Lung (tissue), 12 donors: ENCODE data around the gene CXCR6. TPM values are rescaled to one million over a fixed set of nuclear protein-coding genes. Genes with fewer than 3 reads are reported as not detected.

ENCODE experiments used
- ATAC-seq: fragments of 200-7000 bp; cut with Tn5 transposase; one replicate; pipeline ENCODE4 v1.9.1; 2020; ENCODE audit warnings: moderate number of reproducible peaks; ENCODE audit not compliant: insufficient read depth, low FRiP score
- DNase-seq, 3 donors: peaks; one replicate each; pipeline ENCODE4 v3.0.0-alpha.2; 2013 to 2017
- H3K27ac ChIP-seq, 2 donors: one replicate each; pipeline ENCODE4 v1.5.1; 2013; ENCODE audit warnings: mild to moderate bottlenecking in 2 of 2, moderate library complexity in 2 of 2, control low read depth in 1 of 2, inconsistent platforms in 1 of 2, low read depth in 1 of 2, low read length in 1 of 2
- H3K27me3 ChIP-seq, 3 donors: one replicate each; pipeline ENCODE4 v1.5.1; 2013; ENCODE audit warnings: low read length in 2 of 3; ENCODE audit not compliant: control insufficient read depth in 3 of 3, insufficient read depth in 3 of 3
- H3K36me3 ChIP-seq, 4 donors: one replicate each; pipeline ENCODE4 v1.5.1; 2013; ENCODE audit warnings: low read length in 4 of 4, mild to moderate bottlenecking in 1 of 4, moderate library complexity in 1 of 4; ENCODE audit not compliant: control insufficient read depth in 4 of 4, insufficient read depth in 4 of 4
- H3K4me1 ChIP-seq, 5 donors: one replicate each; pipeline ENCODE4 v1.5.1; 2013; ENCODE audit warnings: low read length in 5 of 5, mild to moderate bottlenecking in 2 of 5, moderate library complexity in 1 of 5; ENCODE audit not compliant: control insufficient read depth in 5 of 5, insufficient read depth in 5 of 5
- H3K4me3 ChIP-seq: one replicate; pipeline ENCODE4 v1.5.1; 2013; ENCODE audit warnings: mild to moderate bottlenecking, control low read depth, moderate library complexity
- H3K9ac ChIP-seq, 2 donors: one replicate each; pipeline ENCODE4 v1.5.1; 2013; ENCODE audit warnings: low read length in 2 of 2, control low read depth in 1 of 2; ENCODE audit not compliant: insufficient read depth in 1 of 2
- H3K9me3 ChIP-seq, 4 donors: one replicate each; pipeline ENCODE4 v1.5.1; 2013; ENCODE audit warnings: low read length in 3 of 4, mild to moderate bottlenecking in 1 of 4, moderate library complexity in 1 of 4; ENCODE audit not compliant: control insufficient read depth in 4 of 4, insufficient read depth in 3 of 4
- WGBS, 2 donors: extraction: QIAGEN DNeasy Blood & Tissue Kit; methylation state at CpG; one replicate each; pipeline ENCODE4 v1.1.7; 2013; 5-methylcytosine and 5-hydroxymethylcytosine counted together
- polyA plus RNA-seq, 2 donors: library from polyadenylated mRNA; stranded (reverse); fragments of 200-250 nt; gene quantifications; one replicate each; pipeline ENCODE4 v1.2.1, GENCODE V29; 2013
- total RNA-seq, 2 donors: library from RNA; depleted of rRNA in 1 of 2; stranded (reverse); fragments of >200 nt in 1 of 2; gene quantifications; one replicate each; pipeline ENCODE4 v1.2.1, GENCODE V29; 2014 to 2021
- TF ChIP-seq, protein P1 (sequence below): IDR thresholded peaks from 2 replicates; pipeline ENCODE4 v1.5.1; 2012; ENCODE audit warnings: mild to moderate bottlenecking; ENCODE audit errors: control extremely low read depth, extremely low read depth
- donor health status: control.
- donor health status: control.
- donor health status: Bipolar disorder and iron deficiency.
- donor health status: healthy.
- donor health status: DM: yes; HTN: yes; CAD: no.

The CXCR6 gene
- total and polyA plus RNA-seq, 4 donors, result 1.0 to 4.3 (median 2.0) TPM

DNA sequence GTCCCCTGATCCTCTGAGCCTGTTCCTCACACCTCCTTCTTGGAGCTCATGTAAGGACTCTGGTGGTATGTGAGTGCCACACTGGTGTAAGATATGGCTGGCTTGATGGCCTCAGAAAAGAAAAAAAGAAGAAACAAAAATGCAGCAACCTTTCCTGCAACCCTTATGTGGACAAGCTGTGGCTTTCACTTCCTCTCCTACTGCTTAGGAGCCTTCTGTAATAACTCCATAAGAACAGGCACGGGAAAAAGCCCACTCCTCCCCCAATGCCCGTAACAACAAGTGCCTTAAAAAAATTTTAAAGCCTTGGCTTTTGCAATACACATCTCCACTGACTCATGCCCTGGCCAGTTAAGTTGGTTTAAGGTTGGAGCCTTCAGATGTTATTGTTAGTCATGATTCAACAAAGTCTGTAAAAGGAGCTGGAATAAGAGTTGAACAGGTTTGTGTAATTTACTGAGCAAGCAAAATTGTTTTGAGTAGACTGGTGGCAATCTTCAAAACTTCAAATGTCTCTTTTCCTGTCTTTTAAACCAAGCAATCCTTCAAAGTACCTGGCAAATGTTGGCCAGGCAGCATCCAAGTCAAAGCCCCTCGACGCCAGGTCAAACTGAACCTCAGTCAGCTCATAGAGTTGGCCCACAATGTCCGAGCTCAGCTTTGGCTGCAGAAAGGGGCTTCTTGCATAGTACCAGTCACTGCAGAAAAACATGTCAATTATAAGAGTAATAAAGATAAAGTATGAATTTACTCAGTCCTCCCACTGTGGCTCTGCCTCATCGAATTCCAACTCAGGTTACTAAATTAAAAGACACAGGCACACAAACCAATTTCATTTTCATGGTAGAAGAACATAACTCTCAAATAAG is 29.5 kb downstream of the CXCR6 start:
- H3K4me3 ChIP-seq, result no peak overlapping the region
- H3K27ac ChIP-seq, result peak overlapping the region in 1 of 2 donors; percentile 73
- no peaks in the 10 kb centered on the region for H3K9me3 ChIP-seq
- peaks cover 0 to 8% (median 0%) of the 10 kb centered on the region in 5 donors for H3K4me1 ChIP-seq
- 70 to 75% methylated on average over 6 of the region's 6 CpGs for WGBS, 2 donors
- peak; percentile 82 for ATAC-seq
- TF ChIP-seq, protein P1, sequence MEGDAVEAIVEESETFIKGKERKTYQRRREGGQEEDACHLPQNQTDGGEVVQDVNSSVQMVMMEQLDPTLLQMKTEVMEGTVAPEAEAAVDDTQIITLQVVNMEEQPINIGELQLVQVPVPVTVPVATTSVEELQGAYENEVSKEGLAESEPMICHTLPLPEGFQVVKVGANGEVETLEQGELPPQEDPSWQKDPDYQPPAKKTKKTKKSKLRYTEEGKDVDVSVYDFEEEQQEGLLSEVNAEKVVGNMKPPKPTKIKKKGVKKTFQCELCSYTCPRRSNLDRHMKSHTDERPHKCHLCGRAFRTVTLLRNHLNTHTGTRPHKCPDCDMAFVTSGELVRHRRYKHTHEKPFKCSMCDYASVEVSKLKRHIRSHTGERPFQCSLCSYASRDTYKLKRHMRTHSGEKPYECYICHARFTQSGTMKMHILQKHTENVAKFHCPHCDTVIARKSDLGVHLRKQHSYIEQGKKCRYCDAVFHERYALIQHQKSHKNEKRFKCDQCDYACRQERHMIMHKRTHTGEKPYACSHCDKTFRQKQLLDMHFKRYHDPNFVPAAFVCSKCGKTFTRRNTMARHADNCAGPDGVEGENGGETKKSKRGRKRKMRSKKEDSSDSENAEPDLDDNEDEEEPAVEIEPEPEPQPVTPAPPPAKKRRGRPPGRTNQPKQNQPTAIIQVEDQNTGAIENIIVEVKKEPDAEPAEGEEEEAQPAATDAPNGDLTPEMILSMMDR, result no peak
- peaks cover 13 to 34% (median 20%) of the 10 kb centered on the region in 4 donors for H3K36me3 ChIP-seq
- no peaks in the 10 kb centered on the region for H3K27me3 ChIP-seq
- DNase-seq, result peak in 1 of 3 donors; percentile 36
- no peak overlapping the region for H3K9ac ChIP-seq

GRCh38 chr3:45974686-45975085 is 31.4 kb downstream of the CXCR6 start:
- no peak for ATAC-seq
- Histone ChIP-seq H3K9ac (no peak overlapping the region), H3K27me3 (no peaks in the 10 kb centered on the region), H3K36me3 (peaks cover 19 to 33% (median 25%) of the 10 kb centered on the region in 4 donors), H3K27ac (no peak overlapping the region), H3K4me1 (peaks cover 0 to 8% (median 0%) of the 10 kb centered on the region in 5 donors), H3K4me3 (no peak overlapping the region), H3K9me3 (no peaks in the 10 kb centered on the region)
- TF ChIP-seq, protein P1, result no peak
- 82 to 94% methylated on average over 4 of the region's 4 CpGs for WGBS, 2 donors
- no peak for DNase-seq

GRCh38 chr3:45975686-45976085 is 32.4 kb downstream of the CXCR6 start:
- no peak overlapping the region for H3K4me3 ChIP-seq
- DNase-seq (no peak), ATAC-seq (no peak)
- TF ChIP-seq, protein P1, result no peak
- WGBS, 2 donors, result 62 to 64% methylated on average over 5 of the region's 5 CpGs
- peaks cover 19 to 30% (median 27%) of the 10 kb centered on the region in 4 donors for H3K36me3 ChIP-seq
- no peaks in the 10 kb centered on the region for H3K27me3 ChIP-seq
- peak overlapping the region in 1 of 2 donors; percentile 17 for H3K27ac ChIP-seq
- no peaks in the 10 kb centered on the region for H3K9me3 ChIP-seq
- H3K9ac ChIP-seq, result no peak overlapping the region
- H3K4me1 ChIP-seq, result peaks cover 0 to 8% (median 0%) of the 10 kb centered on the region in 5 donors
